HG03139 (cell line): ENCODE measurements around the gene BBLN.
"Not testable (repeated sequence)": the region's sequence is repeated elsewhere in the genome, so short reads cannot be mapped to it uniquely, and the experiment has no call there.

Experiments
- ATAC-seq: cut with Tn5 transposase; IDR thresholded peaks from one replicate; pipeline ENCODE4 v1.9.1; 2021; ENCODE audit not compliant: unreplicated experiment

Gene BBLN

GRCh38 chr9:128159784-128160602 lies at the start of gene BBLN:
Gene BBLN, plus strand, starts transcription at chr9:128160265. Its CDS starts 143 bp downstream, at chr9:128160408.
- peak; percentile 67 for ATAC-seq

- not testable (repeated sequence) for ATAC-seq
These were observed 48.3 kb upstream of the BBLN start for GRCh38 chr9:128111726-128112125.

- ATAC-seq: no peak
These were observed 46.3 kb upstream of the BBLN start for GRCh38 chr9:128113526-128114325.

GRCh38 chr9:128114326-128115186 lies 45.5 kb upstream of the BBLN start:
- ATAC-seq: no peak

GRCh38 chr9:128115187-128116103 lies 44.6 kb upstream of the BBLN start:
- no peak for ATAC-seq

GRCh38 chr9:128116104-128117083 lies 43.7 kb upstream of the BBLN start:
- ATAC-seq: no peak

- ATAC-seq: no peak
These were observed 42.2 kb upstream of the BBLN start for GRCh38 chr9:128117613-128118471.

- no peak for ATAC-seq
These were observed 41.6 kb upstream of the BBLN start for GRCh38 chr9:128118472-128118857.

- no peak for ATAC-seq
These were observed 40.9 kb upstream of the BBLN start for GRCh38 chr9:128118971-128119665.

GRCh38 chr9:128120061-128120740 lies 39.9 kb upstream of the BBLN start:
- ATAC-seq: no peak

- ATAC-seq: no peak
These were observed 39.2 kb upstream of the BBLN start for GRCh38 chr9:128120741-128121465.

GRCh38 chr9:128121466-128121810 lies 38.6 kb upstream of the BBLN start:
- no peak for ATAC-seq

GRCh38 chr9:128121924-128122808 lies 37.9 kb upstream of the BBLN start:
- no peak for ATAC-seq

- no peak for ATAC-seq
These were observed 37.3 kb upstream of the BBLN start for GRCh38 chr9:128122809-128123175.

GRCh38 chr9:128123451-128124080 lies 36.5 kb upstream of the BBLN start:
- no peak for ATAC-seq
